Immature natural killer cell (primary cell): ENCODE data around the gene ADAMTS10. TPM values are rescaled to one million over a fixed set of nuclear protein-coding genes. Genes with fewer than 3 reads are reported as not detected.

Source experiments
- polyA plus RNA-seq, 3 donors: library from polyadenylated mRNA; unstranded; fragments of 300-500 nt; fragmentation: Illumina TruSeq; gene quantifications; one replicate each; pipeline ENCODE4 v1.2.3, GENCODE V29; 2021

ADAMTS10 gene
- polyA plus RNA-seq, 3 donors from 2014 or later: 1.4 to 7.4 (median 2.3) TPM

Other genes with a start within 250 kb of the ADAMTS10 start
- gene ANGPTL4, start 246.6 kb downstream of the ADAMTS10 start, polyA plus RNA-seq: not detected
- gene RAB11B, start 220.4 kb downstream of the ADAMTS10 start, polyA plus RNA-seq: 100 to 1,000 TPM in 1 of 3 donors, 10 to 100 TPM in 2; 38.1 to 106 (median 53.4) TPM
- gene MARCHF2, start 197.4 kb downstream of the ADAMTS10 start, polyA plus RNA-seq: 10 to 100 TPM; 43.9 to 71.4 (median 59.4) TPM
- 100 to 1,000 TPM; 163 to 287 (median 209) TPM for gene HNRNPM, start 165.7 kb downstream of the ADAMTS10 start, polyA plus RNA-seq
- gene PRAM1, start 108.1 kb downstream of the ADAMTS10 start, polyA plus RNA-seq: 1 to 10 TPM; 1.9 to 3.7 (median 2.5) TPM
- 10 to 100 TPM in 1 of 3 donors, 1 to 10 TPM in 2; 6.0 to 20.8 (median 8.3) TPM for gene ZNF414, start 96.5 kb downstream of the ADAMTS10 start, polyA plus RNA-seq
- gene MYO1F, start 33.3 kb downstream of the ADAMTS10 start, polyA plus RNA-seq: 100 to 1,000 TPM; 104 to 340 (median 110) TPM
- gene NFILZ, start 19.9 kb upstream of the ADAMTS10 start, polyA plus RNA-seq: not detected
- not detected for gene ACTL9, start 88.1 kb upstream of the ADAMTS10 start, polyA plus RNA-seq
- gene OR2Z1, start 110.9 kb upstream of the ADAMTS10 start, polyA plus RNA-seq: not detected
- 1 to 10 TPM; 6.6 to 8.1 (median 7.1) TPM for gene ZNF558, start 221.6 kb upstream of the ADAMTS10 start, polyA plus RNA-seq
- not detected for gene MBD3L1, start 221.7 kb upstream of the ADAMTS10 start, polyA plus RNA-seq